AG04450 (cell line): ENCODE measurements around the gene PHEX. TPM values are rescaled to one million over a fixed set of nuclear protein-coding genes. Genes with fewer than 3 reads are reported as not detected.

ENCODE experiments used
- CTCF ChIA-PET: fragments of 300-600, 350-600 bp; formaldehyde crosslinking; extraction: SDS; loops from one replicate; lab custom pipeline; 2022; ENCODE audit warnings: antibody characterized with exemption, inconsistent platforms; lab: Charles Lee
- POLR2A ChIA-PET: fragments of 350-600 bp; formaldehyde crosslinking; extraction: SDS; loops from one replicate; lab custom pipeline; 2021; ENCODE audit warnings: antibody characterized with exemption, inconsistent platforms; lab: Yijun Ruan, JAX
- DNase-seq: peaks from one replicate; pipeline ENCODE4 v3.0.0-alpha.2; 2011; ENCODE audit warnings: low read depth, low spot score
- H3K27ac ChIP-seq: one replicate; pipeline ENCODE4 v1.5.1; 2012; ENCODE audit warnings: low read depth, low read length, control low read depth
- H3K27me3 ChIP-seq: one replicate; pipeline ENCODE4 v1.6.0; 2012; ENCODE audit warnings: low read length; ENCODE audit not compliant: control insufficient read depth, insufficient read depth
- H3K4me3 ChIP-seq: 2 replicates; pipeline ENCODE4 v1.5.1; 2011; ENCODE audit warnings: mild to moderate bottlenecking, low read depth, low read length, control low read depth
- H3K9me3 ChIP-seq: 2 replicates; pipeline ENCODE4 v1.5.1; 2012; ENCODE audit warnings: low read length; ENCODE audit not compliant: control insufficient read depth, insufficient read depth
- CTCF ChIP-seq: IDR thresholded peaks from 2 replicates; pipeline ENCODE4 v1.5.1; 2011; ENCODE audit warnings: low read depth, low read length, control low read depth, inconsistent platforms
- polyA plus RNA-seq: library from polyadenylated mRNA; depleted of rRNA; stranded (reverse); fragments of >200 nt; gene quantifications from 2 replicates; pipeline ENCODE4 v1.2.3, GENCODE V29; 2011

The PHEX gene
- polyA plus RNA-seq, 1 experiment: 0.40 TPM

- CTCF ChIA-PET: no interaction called here
- H3K27ac ChIP-seq: no peak overlapping the region
- H3K4me3 ChIP-seq: no peak overlapping the region
- H3K9me3 ChIP-seq: no peaks in the 10 kb centered on the region
- no peaks in the 10 kb centered on the region for H3K27me3 ChIP-seq
- DNase-seq: no peak
- TF ChIP-seq CTCF: no peak
- POLR2A ChIA-PET: no interaction called here
Observed at GRCh38 chrX:22203186-22203585, 171.1 kb downstream of the PHEX start.

GRCh38 chrX:22206781-22207180, 174.7 kb downstream of the PHEX start:
- Histone ChIP-seq H3K4me3 (no peak overlapping the region), H3K27ac (no peak overlapping the region), H3K27me3 (no peaks in the 10 kb centered on the region), H3K9me3 (no peaks in the 10 kb centered on the region)
- DNase-seq: no peak
- ChIA-PET POLR2A (no interaction called here), CTCF (no interaction called here)
- no peak for TF ChIP-seq CTCF

DNA sequence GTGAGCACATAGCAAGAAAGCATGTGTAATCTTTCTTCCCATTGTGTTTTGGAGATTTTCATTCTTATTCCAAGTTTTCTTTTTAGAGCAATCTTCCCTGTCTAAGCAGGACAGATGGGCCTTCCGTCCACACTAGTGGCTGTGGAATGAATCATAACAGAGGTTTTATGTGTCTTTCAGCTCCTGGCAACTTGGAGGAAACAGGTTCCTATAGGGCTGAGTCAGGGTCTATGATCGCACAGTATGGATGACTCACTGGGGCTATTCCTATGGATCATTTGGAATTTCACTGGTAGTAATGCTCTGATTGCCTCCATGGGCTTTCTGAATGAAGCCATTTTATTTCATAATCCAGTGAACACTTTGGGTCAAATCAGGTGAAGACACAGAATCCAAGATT, 188.8 kb downstream of the PHEX start:
- POLR2A ChIA-PET: no interaction called here
- Histone ChIP-seq H3K27me3 (no peaks in the 10 kb centered on the region), H3K9me3 (no peaks in the 10 kb centered on the region), H3K4me3 (no peak overlapping the region), H3K27ac (no peak overlapping the region)
- peak; percentile 30 for DNase-seq
- no peak for TF ChIP-seq CTCF
- CTCF ChIA-PET: no interaction called here

- DNase-seq: no peak
- H3K27ac ChIP-seq: no peak overlapping the region
- H3K4me3 ChIP-seq: no peak overlapping the region
- no peak for TF ChIP-seq CTCF
- no peaks in the 10 kb centered on the region for H3K27me3 ChIP-seq
- ChIA-PET CTCF (no interaction called here), POLR2A (no interaction called here)
- H3K9me3 ChIP-seq: no peaks in the 10 kb centered on the region
Observed at GRCh38 chrX:22234380-22234779, 202.3 kb downstream of the PHEX start.

DNA sequence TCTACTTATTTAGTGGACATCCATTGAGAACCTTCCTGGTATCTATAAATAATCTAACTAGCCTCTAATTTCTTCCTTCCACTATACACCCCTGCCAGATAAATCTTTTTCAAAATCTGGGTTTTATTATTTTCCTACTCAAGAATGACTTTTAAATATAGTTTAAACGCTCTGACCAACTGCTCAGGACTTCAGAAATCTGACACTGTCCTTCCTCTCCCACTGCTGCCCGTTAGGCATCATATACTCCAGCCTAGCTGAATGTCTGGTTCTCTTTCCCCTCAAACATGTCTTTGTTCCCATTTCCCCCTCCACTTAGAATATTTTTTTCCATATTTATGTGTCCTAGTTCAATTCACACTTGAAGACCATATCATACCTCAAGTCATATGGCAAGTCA, 205.4 kb downstream of the PHEX start:
- H3K27ac ChIP-seq: no peak overlapping the region
- TF ChIP-seq CTCF: no peak
- H3K27me3 ChIP-seq: no peaks in the 10 kb centered on the region
- ChIA-PET POLR2A (no interaction called here), CTCF (no interaction called here)
- no peak overlapping the region for H3K4me3 ChIP-seq
- DNase-seq: no peak
- no peaks in the 10 kb centered on the region for H3K9me3 ChIP-seq
